ENCODE measurements around the gene SIGLEC10. TPM values are rescaled to one million over a fixed set of nuclear protein-coding genes. Genes with fewer than 3 reads are reported as not detected.

SIGLEC10 gene
- total RNA-seq, 1 experiment from 2014 or later = not detected

- no peak overlapping the region for H3K27ac ChIP-seq (ENCODE audit: low read length)
- no peak for DNase-seq (ENCODE audit: low read depth, low spot score)
- no peaks in the 10 kb centered on the region for H3K36me3 ChIP-seq (ENCODE audit: control insufficient read depth, insufficient read depth, low read length)
- no peak for ATAC-seq
- no peak overlapping the region for H3K4me3 ChIP-seq (ENCODE audit: low read depth in 2 of 2, low read length in 2 of 2)
- no peak for TF ChIP-seq TCF7L2 (IDR thresholded peaks at IDR 0.05; ENCODE audit: low read depth, low read length)
- no peak for TF ChIP-seq CTCF (IDR thresholded peaks at IDR 0.05)
- no peak for TF ChIP-seq SIN3A (IDR thresholded peaks at IDR 0.05; ENCODE audit: borderline replicate concordance, insufficient read depth, low read depth, low read length)
- TF ChIP-seq POLR2AphosphoS5 (IDR thresholded peaks at IDR 0.05; ENCODE audit: low read depth, low read length) = no peak
- TF ChIP-seq REST (IDR thresholded peaks at IDR 0.05; ENCODE audit: insufficient read depth in 1 of 2, low read depth in 2 of 2, low read length in 1 of 2) = no peak
- in situ Hi-C loops (cut with HindIII; ENCODE audit: low pct_unique_long_range_greater_than_20kb, low sequenced_read_pairs) = no loop called here
- BruUV-seq (replicated peaks) = no TSS peak
- CTCF ChIA-PET = interaction anchor here (0.5 kb wide), 1 partner anchor 48 kb away, joined by 7 read pairs; no protein-coding TSS in a partner anchor
- H3K27me3 ChIP-seq (ENCODE audit: control insufficient read depth, insufficient read depth, low read length) = no peaks in the 10 kb centered on the region
- no peaks in the 10 kb centered on the region for H3K9me3 ChIP-seq (ENCODE audit: control insufficient read depth, insufficient read depth, low read depth, low read length)
- POLR2A ChIA-PET = no interaction called here
- H3K4me1 ChIP-seq (ENCODE audit: control insufficient read depth, insufficient read depth, low read length) = no peaks in the 10 kb centered on the region
- intact Hi-C loops (cut with micrococcal nuclease; ENCODE audit: unreplicated experiment) = no loop called here
These were observed 30.4 kb downstream of the SIGLEC10 start for GRCh38 chr19:51386882-51387520.

GRCh38 chr19:51382004-51382403 lies 35.4 kb downstream of the SIGLEC10 start:
- Histone ChIP-seq H3K27ac (ENCODE audit: low read length) (no peak overlapping the region), H3K27me3 (ENCODE audit: control insufficient read depth, insufficient read depth, low read length) (no peaks in the 10 kb centered on the region), H3K4me1 (ENCODE audit: control insufficient read depth, insufficient read depth, low read length) (no peaks in the 10 kb centered on the region), H3K36me3 (ENCODE audit: control insufficient read depth, insufficient read depth, low read length) (no peaks in the 10 kb centered on the region), H3K4me3 (ENCODE audit: low read depth in 2 of 2, low read length in 2 of 2) (no peak overlapping the region), H3K9me3 (ENCODE audit: control insufficient read depth, insufficient read depth, low read depth, low read length) (no peaks in the 10 kb centered on the region)
- ChIA-PET POLR2A (interaction anchor here (0.6 kb wide), 1 partner anchor 329 kb away, joined by 9 read pairs; no protein-coding TSS in a partner anchor), CTCF (no interaction called here)
- BruUV-seq (replicated peaks) = no TSS peak
- no peak for TF ChIP-seq TCF7L2 (IDR thresholded peaks at IDR 0.05; ENCODE audit: low read depth, low read length)
- no peak for TF ChIP-seq REST (IDR thresholded peaks at IDR 0.05; ENCODE audit: insufficient read depth in 1 of 2, low read depth in 2 of 2, low read length in 1 of 2)
- no peak for TF ChIP-seq POLR2AphosphoS5 (IDR thresholded peaks at IDR 0.05; ENCODE audit: low read depth, low read length)
- no peak for TF ChIP-seq SIN3A (IDR thresholded peaks at IDR 0.05; ENCODE audit: borderline replicate concordance, insufficient read depth, low read depth, low read length)
- no peak for TF ChIP-seq CTCF (IDR thresholded peaks at IDR 0.05)
- in situ Hi-C loops (cut with HindIII; ENCODE audit: low pct_unique_long_range_greater_than_20kb, low sequenced_read_pairs) (no loop called here), intact Hi-C loops (cut with micrococcal nuclease; ENCODE audit: unreplicated experiment) (no loop called here)
- ATAC-seq (no peak), DNase-seq (ENCODE audit: low read depth, low spot score) (no peak)
